Stimulated activated CD4-positive, alpha-beta T cell treated with anti-CD3 and anti-CD28 coated beads, Interleukin-15, amount 100 ng/mL, for 1 hour (primary cell): ENCODE data around the gene SMIM14.
A peak's percentile ranks its signal among the peaks of the same experiment; 100 is the strongest.
"Not testable (repeated sequence)": the region's sequence is repeated elsewhere in the genome, so short reads cannot be mapped to it uniquely, and the experiment has no call there.

ENCODE experiments used
- DNase-seq, 2 donors: peaks; one replicate each; pipeline ENCODE4 v3.0.0-alpha.2; 2020; ENCODE audit warnings: low read depth in 1 of 2, low spot score in 1 of 2

Gene SMIM14

GRCh38 chr4:39638354-39639239 is at the start of gene SMIM14:
Gene SMIM14, minus strand, starts transcription at chr4:39638865. Its CDS starts 33,720 bp downstream, at chr4:39605145.
- peak; percentile 75 to 81 for DNase-seq

- no peak for DNase-seq
Measured at GRCh38 chr4:39687014-39687413, 48.3 kb upstream of the SMIM14 start.

- DNase-seq = no peak
Measured at GRCh38 chr4:39685990-39686389, 47.3 kb upstream of the SMIM14 start.

GRCh38 chr4:39682138-39682537 is 43.5 kb upstream of the SMIM14 start:
- DNase-seq = no peak

GRCh38 chr4:39681003-39681402 is 42.3 kb upstream of the SMIM14 start:
- not testable (repeated sequence) for DNase-seq

- not testable (repeated sequence) for DNase-seq
Measured at GRCh38 chr4:39675681-39676080, 37.0 kb upstream of the SMIM14 start.

GRCh38 chr4:39670296-39670695 is 31.6 kb upstream of the SMIM14 start:
- DNase-seq = not testable (repeated sequence)

- DNase-seq = no peak
Measured at GRCh38 chr4:39668887-39669286, 30.2 kb upstream of the SMIM14 start.

GRCh38 chr4:39667706-39668105 is 29.0 kb upstream of the SMIM14 start:
- DNase-seq = no peak

GRCh38 chr4:39664828-39665731 is 26.4 kb upstream of the SMIM14 start:
- no peak for DNase-seq

- DNase-seq = no peak
Measured at GRCh38 chr4:39662683-39663082, 24.0 kb upstream of the SMIM14 start.

GRCh38 chr4:39660757-39661156 is 22.1 kb upstream of the SMIM14 start:
- DNase-seq = no peak

GRCh38 chr4:39660045-39660444 is 21.4 kb upstream of the SMIM14 start:
- DNase-seq = no peak

GRCh38 chr4:39658756-39659155 is 20.1 kb upstream of the SMIM14 start:
- DNase-seq = no peak

- DNase-seq = no peak
Measured at GRCh38 chr4:39657465-39657864, 18.8 kb upstream of the SMIM14 start.

GRCh38 chr4:39656638-39657037 is 18.0 kb upstream of the SMIM14 start:
- not testable (repeated sequence) for DNase-seq

- DNase-seq = no peak
Measured at GRCh38 chr4:39655876-39656275, 17.2 kb upstream of the SMIM14 start.

- no peak for DNase-seq
Measured at GRCh38 chr4:39655211-39655610, 16.5 kb upstream of the SMIM14 start.

GRCh38 chr4:39651586-39651985 is 12.9 kb upstream of the SMIM14 start:
- DNase-seq = not testable (repeated sequence)

GRCh38 chr4:39649639-39650265 is 11.1 kb upstream of the SMIM14 start:
- DNase-seq = no peak

GRCh38 chr4:39648827-39649558 is 10.3 kb upstream of the SMIM14 start:
- no peak for DNase-seq
